ENCODE measurements around the gene PRF1.

DNA sequence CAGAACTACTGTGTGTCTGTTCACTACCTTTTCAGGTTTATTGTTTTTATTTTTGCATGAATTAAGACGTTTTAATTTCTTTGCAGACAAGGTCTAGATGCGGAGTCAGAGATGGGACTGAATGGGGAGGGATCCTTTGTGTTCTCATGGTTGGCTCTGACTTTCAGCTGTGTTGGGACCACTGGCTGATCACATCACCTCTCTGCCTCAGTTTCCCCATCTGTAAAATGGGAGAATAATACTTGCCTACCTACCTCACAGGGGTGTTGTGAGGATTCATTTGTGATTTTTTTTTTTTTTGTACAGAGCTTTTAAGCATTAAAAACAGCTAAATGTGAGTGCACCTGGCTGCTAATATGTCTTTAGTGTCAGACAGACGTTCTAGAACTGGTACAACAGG is 34.4 kb downstream of the PRF1 start:
- TF ChIP-seq, protein P1, sequence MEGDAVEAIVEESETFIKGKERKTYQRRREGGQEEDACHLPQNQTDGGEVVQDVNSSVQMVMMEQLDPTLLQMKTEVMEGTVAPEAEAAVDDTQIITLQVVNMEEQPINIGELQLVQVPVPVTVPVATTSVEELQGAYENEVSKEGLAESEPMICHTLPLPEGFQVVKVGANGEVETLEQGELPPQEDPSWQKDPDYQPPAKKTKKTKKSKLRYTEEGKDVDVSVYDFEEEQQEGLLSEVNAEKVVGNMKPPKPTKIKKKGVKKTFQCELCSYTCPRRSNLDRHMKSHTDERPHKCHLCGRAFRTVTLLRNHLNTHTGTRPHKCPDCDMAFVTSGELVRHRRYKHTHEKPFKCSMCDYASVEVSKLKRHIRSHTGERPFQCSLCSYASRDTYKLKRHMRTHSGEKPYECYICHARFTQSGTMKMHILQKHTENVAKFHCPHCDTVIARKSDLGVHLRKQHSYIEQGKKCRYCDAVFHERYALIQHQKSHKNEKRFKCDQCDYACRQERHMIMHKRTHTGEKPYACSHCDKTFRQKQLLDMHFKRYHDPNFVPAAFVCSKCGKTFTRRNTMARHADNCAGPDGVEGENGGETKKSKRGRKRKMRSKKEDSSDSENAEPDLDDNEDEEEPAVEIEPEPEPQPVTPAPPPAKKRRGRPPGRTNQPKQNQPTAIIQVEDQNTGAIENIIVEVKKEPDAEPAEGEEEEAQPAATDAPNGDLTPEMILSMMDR (IDR thresholded peaks at IDR 0.05) = no peak
- TF ChIP-seq POLR2A (IDR thresholded peaks at IDR 0.05) = no peak
